Placental pericyte (primary cell): Measurements from ENCODE around the gene CAMTA1. TPM values are rescaled to one million over a fixed set of nuclear protein-coding genes. Genes with fewer than 3 reads are reported as not detected.

Experiments used
- small RNA-seq: library from RNA; depleted of rRNA; stranded (forward); fragments of <200 nt; gene quantifications from one replicate; pipeline ENCODE3, GENCODE V24; 2012; ENCODE audit warnings: low replicate concordance
- total RNA-seq: library from RNA; depleted of rRNA; stranded (reverse); fragments of >200 nt; gene quantifications from 2 replicates; pipeline ENCODE4 v1.2.3, GENCODE V29; 2012

Gene CAMTA1, protein sequence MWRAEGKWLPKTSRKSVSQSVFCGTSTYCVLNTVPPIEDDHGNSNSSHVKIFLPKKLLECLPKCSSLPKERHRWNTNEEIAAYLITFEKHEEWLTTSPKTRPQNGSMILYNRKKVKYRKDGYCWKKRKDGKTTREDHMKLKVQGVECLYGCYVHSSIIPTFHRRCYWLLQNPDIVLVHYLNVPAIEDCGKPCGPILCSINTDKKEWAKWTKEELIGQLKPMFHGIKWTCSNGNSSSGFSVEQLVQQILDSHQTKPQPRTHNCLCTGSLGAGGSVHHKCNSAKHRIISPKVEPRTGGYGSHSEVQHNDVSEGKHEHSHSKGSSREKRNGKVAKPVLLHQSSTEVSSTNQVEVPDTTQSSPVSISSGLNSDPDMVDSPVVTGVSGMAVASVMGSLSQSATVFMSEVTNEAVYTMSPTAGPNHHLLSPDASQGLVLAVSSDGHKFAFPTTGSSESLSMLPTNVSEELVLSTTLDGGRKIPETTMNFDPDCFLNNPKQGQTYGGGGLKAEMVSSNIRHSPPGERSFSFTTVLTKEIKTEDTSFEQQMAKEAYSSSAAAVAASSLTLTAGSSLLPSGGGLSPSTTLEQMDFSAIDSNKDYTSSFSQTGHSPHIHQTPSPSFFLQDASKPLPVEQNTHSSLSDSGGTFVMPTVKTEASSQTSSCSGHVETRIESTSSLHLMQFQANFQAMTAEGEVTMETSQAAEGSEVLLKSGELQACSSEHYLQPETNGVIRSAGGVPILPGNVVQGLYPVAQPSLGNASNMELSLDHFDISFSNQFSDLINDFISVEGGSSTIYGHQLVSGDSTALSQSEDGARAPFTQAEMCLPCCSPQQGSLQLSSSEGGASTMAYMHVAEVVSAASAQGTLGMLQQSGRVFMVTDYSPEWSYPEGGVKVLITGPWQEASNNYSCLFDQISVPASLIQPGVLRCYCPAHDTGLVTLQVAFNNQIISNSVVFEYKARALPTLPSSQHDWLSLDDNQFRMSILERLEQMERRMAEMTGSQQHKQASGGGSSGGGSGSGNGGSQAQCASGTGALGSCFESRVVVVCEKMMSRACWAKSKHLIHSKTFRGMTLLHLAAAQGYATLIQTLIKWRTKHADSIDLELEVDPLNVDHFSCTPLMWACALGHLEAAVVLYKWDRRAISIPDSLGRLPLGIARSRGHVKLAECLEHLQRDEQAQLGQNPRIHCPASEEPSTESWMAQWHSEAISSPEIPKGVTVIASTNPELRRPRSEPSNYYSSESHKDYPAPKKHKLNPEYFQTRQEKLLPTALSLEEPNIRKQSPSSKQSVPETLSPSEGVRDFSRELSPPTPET (N-terminal part only)
- total RNA-seq = 38.5 and 49.7 TPM in 2 replicates

GRCh38 chr1:6785318-6785727 is at the start of gene CAMTA1:
TSS of gene CAMTA1 (plus strand) at chr1:6785454. CDS start at chr1:6785531, 77 bp downstream.

GRCh38 chr1:7770997-7771822 is 986.0 kb downstream of the CAMTA1 start, which contains the start of gene VAMP3:
TSS of gene VAMP3 (plus strand) at chr1:7771296. CDS start at chr1:7771384, 88 bp downstream.

GRCh38 chr1:7783826-7784491 is 998.7 kb downstream of the CAMTA1 start, which contains the start of gene PER3:
TSS of gene PER3 (plus strand) at chr1:7784291. CDS start at chr1:7784878, 587 bp downstream.

Small RNA genes within 50 kb of the gene (small RNA-seq; reads per million reads assigned to genes)
- gene AL359881.1 (not detected), gene AL590128.1 (not detected), gene RNU1-8P (2.0 reads per million, percentile 68 among the genes with 10 or more reads in this experiment)

Other genes with a start within 250 kb of the CAMTA1 start
- 23.2 and 46.2 TPM in 2 replicates for gene NOL9, start 230.9 kb upstream of the CAMTA1 start, total RNA-seq
- gene TAS1R1, start 230.1 kb upstream of the CAMTA1 start, total RNA-seq = under 0.01 and 0.14 TPM in 2 replicates
- 11.5 and 14.4 TPM in 2 replicates for gene ZBTB48, start 205.5 kb upstream of the CAMTA1 start, total RNA-seq
- 46.5 and 46.6 TPM in 2 replicates for gene KLHL21, start 182.6 kb upstream of the CAMTA1 start, total RNA-seq
- 12.0 and 12.5 TPM in 2 replicates for gene PHF13, start 171.7 kb upstream of the CAMTA1 start, total RNA-seq
- gene THAP3, start 160.6 kb upstream of the CAMTA1 start, total RNA-seq = 11.5 and 16.4 TPM in 2 replicates
- gene DNAJC11, start 83.6 kb upstream of the CAMTA1 start, total RNA-seq = 40.7 and 43.8 TPM in 2 replicates